Chondrocyte (in vitro differentiated cells): Measurements from ENCODE around the gene DCDC2C. TPM values are rescaled to one million over a fixed set of nuclear protein-coding genes. Genes with fewer than 3 reads are reported as not detected.
A peak's percentile ranks its signal among the peaks of the same experiment; 100 is the strongest.

Source experiments
- DNase-seq: peaks from one replicate; pipeline ENCODE4 v3.0.0; 2021; ENCODE audit warnings: mixed read lengths, low spot score
- H3K27ac Mint-ChIP-seq: one replicate; pipeline ENCODE4 v1.8.0; 2021; ENCODE audit warnings: mild to moderate bottlenecking, moderate library complexity, mixed read lengths; ENCODE audit not compliant: unreplicated experiment
- H3K27me3 Mint-ChIP-seq: 2 replicates; pipeline ENCODE4 v1.8.0; 2021; ENCODE audit warnings: low read depth, mixed read lengths
- H3K36me3 Mint-ChIP-seq: 2 replicates; pipeline ENCODE4 v1.8.0; 2021; ENCODE audit warnings: low read depth, mixed read lengths
- H3K4me1 Mint-ChIP-seq: 2 replicates; pipeline ENCODE4 v1.8.0; 2021; ENCODE audit warnings: low read depth, mild to moderate bottlenecking, mixed read lengths
- H3K4me3 Mint-ChIP-seq: one replicate; pipeline ENCODE4 v1.8.0; 2021; ENCODE audit warnings: mild to moderate bottlenecking, moderate library complexity, mixed read lengths; ENCODE audit not compliant: unreplicated experiment
- H3K9me3 Mint-ChIP-seq: 2 replicates; pipeline ENCODE4 v1.8.0; 2021; ENCODE audit warnings: low read depth, mixed read lengths
- total RNA-seq: library from RNA; stranded (reverse); gene quantifications from 3 replicates; pipeline ENCODE4 v1.2.1, GENCODE V29; 2021
- TF ChIP-seq, protein P1 (sequence below): fragments of 200-600 bp; sonication (generic); IDR thresholded peaks from 2 replicates; pipeline ENCODE4 v1.5.0; 2021; ENCODE audit warnings: antibody characterized with exemption, mild to moderate bottlenecking, moderate library complexity

The DCDC2C gene
- total RNA-seq, 1 donor from 2014 or later = not detected

DNA sequence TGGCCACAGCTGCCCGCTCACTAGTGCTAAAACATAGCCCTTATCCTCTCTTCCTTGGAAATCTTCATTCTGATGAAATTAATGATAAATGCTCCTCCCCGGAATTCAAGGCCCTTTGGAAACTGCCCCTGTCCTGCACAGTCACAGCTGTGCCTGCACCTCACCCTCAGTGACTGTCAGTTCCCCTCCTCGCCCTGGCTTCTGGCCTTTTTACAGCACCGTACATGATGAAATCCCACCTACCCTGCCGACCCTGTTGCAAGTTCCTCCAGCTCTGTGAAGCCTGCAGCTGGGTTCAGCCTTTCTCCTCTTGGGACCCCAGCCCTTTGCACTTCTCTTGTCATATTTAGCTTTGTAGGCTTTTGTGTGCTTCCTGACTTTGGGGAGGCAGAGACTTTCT, 48.4 kb downstream of the DCDC2C start:
- H3K36me3 Mint-ChIP-seq = no peaks in the 10 kb centered on the region
- no peaks in the 10 kb centered on the region for H3K9me3 Mint-ChIP-seq
- H3K27me3 Mint-ChIP-seq = peaks cover 22% of the 10 kb centered on the region
- H3K4me3 Mint-ChIP-seq = no peak overlapping the region
- peaks cover 5% of the 10 kb centered on the region for H3K4me1 Mint-ChIP-seq
- TF ChIP-seq, protein P1, sequence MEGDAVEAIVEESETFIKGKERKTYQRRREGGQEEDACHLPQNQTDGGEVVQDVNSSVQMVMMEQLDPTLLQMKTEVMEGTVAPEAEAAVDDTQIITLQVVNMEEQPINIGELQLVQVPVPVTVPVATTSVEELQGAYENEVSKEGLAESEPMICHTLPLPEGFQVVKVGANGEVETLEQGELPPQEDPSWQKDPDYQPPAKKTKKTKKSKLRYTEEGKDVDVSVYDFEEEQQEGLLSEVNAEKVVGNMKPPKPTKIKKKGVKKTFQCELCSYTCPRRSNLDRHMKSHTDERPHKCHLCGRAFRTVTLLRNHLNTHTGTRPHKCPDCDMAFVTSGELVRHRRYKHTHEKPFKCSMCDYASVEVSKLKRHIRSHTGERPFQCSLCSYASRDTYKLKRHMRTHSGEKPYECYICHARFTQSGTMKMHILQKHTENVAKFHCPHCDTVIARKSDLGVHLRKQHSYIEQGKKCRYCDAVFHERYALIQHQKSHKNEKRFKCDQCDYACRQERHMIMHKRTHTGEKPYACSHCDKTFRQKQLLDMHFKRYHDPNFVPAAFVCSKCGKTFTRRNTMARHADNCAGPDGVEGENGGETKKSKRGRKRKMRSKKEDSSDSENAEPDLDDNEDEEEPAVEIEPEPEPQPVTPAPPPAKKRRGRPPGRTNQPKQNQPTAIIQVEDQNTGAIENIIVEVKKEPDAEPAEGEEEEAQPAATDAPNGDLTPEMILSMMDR = no peak
- no peak overlapping the region for H3K27ac Mint-ChIP-seq
- no peak for DNase-seq

- no peak overlapping the region for H3K27ac Mint-ChIP-seq
- peaks cover 10% of the 10 kb centered on the region for H3K4me1 Mint-ChIP-seq
- TF ChIP-seq, protein P1 = no peak
- H3K4me3 Mint-ChIP-seq = no peak overlapping the region
- H3K9me3 Mint-ChIP-seq = no peaks in the 10 kb centered on the region
- no peak for DNase-seq
- peaks cover 22% of the 10 kb centered on the region for H3K27me3 Mint-ChIP-seq
- no peaks in the 10 kb centered on the region for H3K36me3 Mint-ChIP-seq
These were observed 49.0 kb downstream of the DCDC2C start for GRCh38 chr2:3752376-3752775.

- Mint-ChIP-seq H3K27ac (no peak overlapping the region), H3K9me3 (no peaks in the 10 kb centered on the region), H3K27me3 (peaks cover 19% of the 10 kb centered on the region), H3K36me3 (no peaks in the 10 kb centered on the region), H3K4me3 (no peak overlapping the region), H3K4me1 (peaks cover 11% of the 10 kb centered on the region)
- DNase-seq = no peak
- TF ChIP-seq, protein P1 = no peak
These were observed 50.2 kb downstream of the DCDC2C start for GRCh38 chr2:3753561-3753960.

DNA sequence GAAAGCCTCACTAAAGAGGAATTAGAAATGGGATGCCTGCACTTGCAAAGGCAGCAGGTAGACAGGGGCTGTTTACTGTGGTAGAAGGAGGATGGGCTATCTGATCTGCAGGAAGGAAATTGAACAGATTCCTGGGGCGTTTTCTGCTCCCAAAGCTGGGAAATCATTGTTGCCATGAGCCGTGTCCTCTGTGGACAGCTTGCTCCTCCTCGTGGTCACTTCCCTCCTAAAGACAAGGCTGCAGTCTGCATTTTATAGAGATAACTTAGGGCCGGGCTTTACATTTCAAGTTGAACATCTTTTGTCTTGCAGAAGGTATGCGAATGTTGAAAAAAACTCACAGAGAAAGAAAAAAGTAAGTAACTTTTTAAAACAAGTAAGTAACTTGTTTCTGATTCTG, 50.9 kb downstream of the DCDC2C start:
- Mint-ChIP-seq H3K27me3 (peaks cover 19% of the 10 kb centered on the region), H3K4me1 (peaks cover 18% of the 10 kb centered on the region), H3K36me3 (no peaks in the 10 kb centered on the region), H3K4me3 (no peak overlapping the region), H3K9me3 (no peaks in the 10 kb centered on the region), H3K27ac (no peak overlapping the region)
- DNase-seq = no peak
- TF ChIP-seq, protein P1 = peak; percentile 19

- peaks cover 23% of the 10 kb centered on the region for H3K4me1 Mint-ChIP-seq
- H3K36me3 Mint-ChIP-seq = no peaks in the 10 kb centered on the region
- H3K27ac Mint-ChIP-seq = no peak overlapping the region
- H3K4me3 Mint-ChIP-seq = no peak overlapping the region
- no peaks in the 10 kb centered on the region for H3K9me3 Mint-ChIP-seq
- peaks cover 19% of the 10 kb centered on the region for H3K27me3 Mint-ChIP-seq
- TF ChIP-seq, protein P1 = no peak
- DNase-seq = no peak
These were observed 51.4 kb downstream of the DCDC2C start for GRCh38 chr2:3754795-3755194.
